OCI-LY7 (cell line): ENCODE results near the gene MTG2.

ENCODE experiments used
- EZH2phosphoT487 ChIP-seq: fragments of 200-600 bp; sonication (generic); IDR thresholded peaks from 2 replicates; pipeline ENCODE4 v1.6.1; 2018; ENCODE audit warnings: low read depth, borderline replicate concordance, mild to moderate bottlenecking, mixed run types, antibody characterized with exemption, low read length, moderate library complexity, mixed read lengths
- TF ChIP-seq, protein P1 (sequence below): fragments of 200-600 bp; sonication (generic); conservative IDR thresholded peaks from 2 replicates; pipeline ENCODE4 v1.5.1; 2014; ENCODE audit warnings: mild to moderate bottlenecking, antibody characterized with exemption, low read length, moderate library complexity, mixed read lengths

GRCh38 chr20:62178316-62179161 lies 4.3 kb upstream of the MTG2 start:
- TF ChIP-seq, protein P1, sequence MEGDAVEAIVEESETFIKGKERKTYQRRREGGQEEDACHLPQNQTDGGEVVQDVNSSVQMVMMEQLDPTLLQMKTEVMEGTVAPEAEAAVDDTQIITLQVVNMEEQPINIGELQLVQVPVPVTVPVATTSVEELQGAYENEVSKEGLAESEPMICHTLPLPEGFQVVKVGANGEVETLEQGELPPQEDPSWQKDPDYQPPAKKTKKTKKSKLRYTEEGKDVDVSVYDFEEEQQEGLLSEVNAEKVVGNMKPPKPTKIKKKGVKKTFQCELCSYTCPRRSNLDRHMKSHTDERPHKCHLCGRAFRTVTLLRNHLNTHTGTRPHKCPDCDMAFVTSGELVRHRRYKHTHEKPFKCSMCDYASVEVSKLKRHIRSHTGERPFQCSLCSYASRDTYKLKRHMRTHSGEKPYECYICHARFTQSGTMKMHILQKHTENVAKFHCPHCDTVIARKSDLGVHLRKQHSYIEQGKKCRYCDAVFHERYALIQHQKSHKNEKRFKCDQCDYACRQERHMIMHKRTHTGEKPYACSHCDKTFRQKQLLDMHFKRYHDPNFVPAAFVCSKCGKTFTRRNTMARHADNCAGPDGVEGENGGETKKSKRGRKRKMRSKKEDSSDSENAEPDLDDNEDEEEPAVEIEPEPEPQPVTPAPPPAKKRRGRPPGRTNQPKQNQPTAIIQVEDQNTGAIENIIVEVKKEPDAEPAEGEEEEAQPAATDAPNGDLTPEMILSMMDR = no peak
- TF ChIP-seq EZH2phosphoT487 = no peak
